HepG2 (cell line): ENCODE results near the gene FAS. TPM values are rescaled to one million over a fixed set of nuclear protein-coding genes. Genes with fewer than 3 reads are reported as not detected.

Experiments used
- ATAC-seq: fragments of 200-7000 bp; cut with Tn5 transposase; 3 replicates; pipeline ENCODE4 v1.9.1; 2020; ENCODE audit warnings: mild to moderate bottlenecking, moderate library complexity
- BruUV-seq: library from RNA; stranded (reverse); fragments of 400-500 nt; replicated peaks from 2 replicates; lab custom pipeline; 2021; lab: Mats Ljungman, UMichigan
- CTCF ChIA-PET: fragments of 300-600 bp; formaldehyde crosslinking; extraction: SDS; loops from one replicate; lab custom pipeline; 2021; ENCODE audit warnings: low total read pairs, inconsistent platforms, low intra/inter-chr PET ratio; lab: Yijun Ruan, JAX
- POLR2A ChIA-PET: fragments of 350-600 bp; sonication (Branson Sonifier 250); formaldehyde crosslinking; loops from one replicate; lab custom pipeline; 2020; ENCODE audit warnings: antibody characterized with exemption, inconsistent platforms; lab: Yijun Ruan, JAX
- DNase-seq: peaks from one replicate; pipeline ENCODE4 v3.0.0-alpha.2; 2015; ENCODE audit warnings: low spot score
- FAIRE-seq: peaks from 3 replicates; lab custom pipeline; 2011; peaks lifted over from hg19 to GRCh38; lab: Jason Lieb, UNC
- H2AFZ ChIP-seq: one replicate; pipeline ENCODE4 v1.6.1; 2011; ENCODE audit warnings: low read length, inconsistent platforms
- H3K27ac ChIP-seq: fragments of 300-600 bp; 3 replicates; pipeline ENCODE4 v1.8.0; 2011; ENCODE audit warnings: mixed run types, mild to moderate bottlenecking, mixed read lengths, low read length, inconsistent platforms; ENCODE audit not compliant: insufficient read depth; ENCODE audit errors: extremely low read length
- H3K27me3 ChIP-seq, 2 experiments: fragments of 200-600 bp in 1 of 2; 2 replicates in 1 of 2; 3 replicates in 1 of 2; pipeline versions ENCODE4 v1.6.0 to v1.8.0; 2011; ENCODE audit warnings: low read length in 2 of 2, mild to moderate bottlenecking in 2 of 2, moderate library complexity in 2 of 2, inconsistent platforms in 1 of 2; ENCODE audit not compliant: insufficient read depth in 2 of 2, control insufficient read depth in 1 of 2
- H3K36me3 ChIP-seq, 2 experiments: fragments of 200-600 bp in 1 of 2; replicated peaks in 1 of 2; 2 replicates in 1 of 2; 3 replicates in 1 of 2; pipeline versions ENCODE4 v1.5.1 to v1.8.0; 2011; ENCODE audit warnings: low read length in 2 of 2, inconsistent platforms in 1 of 2; ENCODE audit not compliant: insufficient read depth in 2 of 2, control insufficient read depth in 1 of 2
- H3K4me1 ChIP-seq: 2 replicates; pipeline ENCODE4 v1.5.1; 2012; ENCODE audit warnings: low read length, inconsistent platforms; ENCODE audit not compliant: insufficient read depth
- H3K4me2 ChIP-seq: 2 replicates; pipeline ENCODE4 v1.6.0; 2011; ENCODE audit warnings: low read depth, low read length, inconsistent platforms
- H3K4me3 ChIP-seq, 3 experiments: fragments of 200-600 bp in 1 of 3; sonication (generic), shearing (Covaris generic) in 1 of 3; replicated peaks in 1 of 3; 2 replicates each; pipeline ENCODE4 v1.5.1; 2011 to 2016; ENCODE audit warnings: low read length in 3 of 3, inconsistent platforms in 2 of 3, low read depth in 2 of 3, mild to moderate bottlenecking in 2 of 3, control low read depth in 1 of 3, mixed read lengths in 1 of 3; ENCODE audit not compliant: insufficient read depth in 1 of 3
- H3K79me2 ChIP-seq: one replicate; pipeline ENCODE4 v1.6.1; 2011; ENCODE audit warnings: low read length, inconsistent platforms; ENCODE audit not compliant: insufficient read depth
- H3K9ac ChIP-seq: 2 replicates; pipeline ENCODE4 v1.6.0; 2011; ENCODE audit warnings: mild to moderate bottlenecking, low read depth, low read length, inconsistent platforms; ENCODE audit not compliant: insufficient read depth
- H3K9me3 ChIP-seq: 2 replicates; pipeline ENCODE4 v1.5.1; 2012; ENCODE audit warnings: mild to moderate bottlenecking, low read length
- H4K20me1 ChIP-seq: 2 replicates; pipeline ENCODE4 v1.6.0; 2011; ENCODE audit warnings: inconsistent platforms, mild to moderate bottlenecking, low read length, moderate library complexity; ENCODE audit not compliant: insufficient read depth
- CEBPB ChIP-seq: IDR thresholded peaks from 2 replicates; pipeline ENCODE4 v1.6.1; 2011; ENCODE audit warnings: low read depth, low read length, improper control_type of control experiment, borderline replicate concordance
- ZBTB7A ChIP-seq: sonication (generic); formaldehyde crosslinking; IDR thresholded peaks from 2 replicates; pipeline ENCODE4 v1.8.0; 2022; ENCODE audit warnings: mild to moderate bottlenecking, missing genetic modification reagents
- ZNF83 ChIP-seq: sonication (generic); formaldehyde crosslinking; IDR thresholded peaks from 2 replicates; pipeline ENCODE4 v1.4.0; 2020; ENCODE audit warnings: missing genetic modification reagents, mild to moderate bottlenecking, borderline replicate concordance
- WGBS: methylation state at CpG from one replicate; pipeline ENCODE4 v1.1.6; 2017; ENCODE audit warnings: low lambda C conversion rate; 5-methylcytosine and 5-hydroxymethylcytosine counted together
- in situ Hi-C: cut with HindIII; loops from 2 replicates; pipeline ENCODE4 v1.10.0; 2017; ENCODE audit warnings: low pct_unique_long_range_greater_than_20kb; ENCODE audit not compliant: extremely low pct_ligation_motif_present
- intact Hi-C: fragments of 100-400 bp; cut with micrococcal nuclease; formaldehyde crosslinking; loops from one replicate; pipeline ENCODE4 v1.10.0; 2022; ENCODE audit not compliant: unreplicated experiment
- polyA plus RNA-seq, 8 experiments: library from polyadenylated mRNA; depleted of rRNA in 3 of 8; stranded (reverse) in 7 of 8; unstranded in 1 of 8; fragments of >200 nt; fragmentation: Illumina TruSeq in 4 of 8; extraction: Trizol in 4 of 8; gene quantifications; 2 replicates each; pipeline versions ENCODE4 v1.2.1 to v1.2.3, GENCODE V29; 2011 to 2016; ENCODE audit warnings: low read depth in 4 of 8, missing spikeins in 1 of 8, mixed read lengths in 1 of 8; ENCODE audit not compliant: insufficient read depth in 1 of 8
- total RNA-seq, 5 experiments: library from RNA; depleted of rRNA; stranded (reverse); fragments of >200 nt; fragmentation: Illumina TruSeq; extraction: Trizol; gene quantifications; 2 replicates each; pipeline ENCODE4 v1.2.3, GENCODE V29; 2016; ENCODE audit warnings: low read depth in 1 of 5

The FAS gene
- total and polyA plus RNA-seq, 2 of the 13 experiments (the other 11 are each of a cell fraction or from before 2014, with no cell fraction given): 5.9 to 17.9 TPM

DNA sequence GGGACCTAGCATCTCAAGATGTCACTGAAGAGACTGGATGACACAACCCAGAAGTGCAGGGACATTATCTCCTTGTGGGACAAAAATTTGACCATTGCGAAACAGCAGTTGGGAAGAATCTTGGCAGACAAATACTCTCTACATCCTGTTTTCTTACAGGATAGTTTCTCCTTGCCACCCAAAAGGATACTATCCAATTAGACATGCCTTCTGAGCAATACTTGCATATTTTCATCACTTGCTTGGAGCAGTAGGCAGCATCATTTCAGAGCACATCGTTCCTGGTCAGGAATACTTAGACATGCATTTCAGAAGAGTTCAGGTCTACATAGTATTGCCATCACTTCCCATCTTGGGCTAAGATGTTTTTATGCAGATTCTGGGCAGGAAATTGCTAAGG is 56.8 kb downstream of the FAS start:
- Histone ChIP-seq H3K36me3 (no peaks in the 10 kb centered on the region), H3K4me3 (no peak overlapping the region), H2AFZ (no peak overlapping the region), H3K4me2 (no peak overlapping the region), H3K9me3 (no peaks in the 10 kb centered on the region), H3K27me3 (no peaks in the 10 kb centered on the region), H3K79me2 (no peaks in the 10 kb centered on the region), H3K4me1 (no peaks in the 10 kb centered on the region), H4K20me1 (no peaks in the 10 kb centered on the region), H3K27ac (no peak overlapping the region), H3K9ac (no peak overlapping the region)
- BruUV-seq: no TSS peak
- in situ Hi-C loops (no loop called here), intact Hi-C loops (no loop called here)
- ATAC-seq: no peak
- WGBS: 59% methylated on average over 2 of the region's 2 CpGs
- no peak for FAIRE-seq
- no peak for DNase-seq
- ChIA-PET CTCF (no interaction called here), POLR2A (no interaction called here)
- TF ChIP-seq ZBTB7A (CRISPR knock-in tag) (no peak), CEBPB (peak; percentile 35; the same call in 1 of the 2 replicates)

GRCh38 chr10:89051593-89051992 is 61.0 kb downstream of the FAS start:
- H3K27ac ChIP-seq: no peak overlapping the region
- no peak overlapping the region for H3K4me2 ChIP-seq
- H3K4me3 ChIP-seq: no peak overlapping the region
- no peaks in the 10 kb centered on the region for H4K20me1 ChIP-seq
- no peak for ATAC-seq
- no peaks in the 10 kb centered on the region for H3K4me1 ChIP-seq
- CTCF ChIA-PET: no interaction called here
- H3K9me3 ChIP-seq: no peaks in the 10 kb centered on the region
- H2AFZ ChIP-seq: no peak overlapping the region
- DNase-seq: no peak
- H3K79me2 ChIP-seq: no peaks in the 10 kb centered on the region
- H3K9ac ChIP-seq: no peak overlapping the region
- H3K27me3 ChIP-seq: no peaks in the 10 kb centered on the region
- H3K36me3 ChIP-seq: no peaks in the 10 kb centered on the region
- POLR2A ChIA-PET: no interaction called here
- TF ChIP-seq ZNF83 (CRISPR knock-in tag): no peak
- FAIRE-seq: no peak
- intact Hi-C loops: no loop called here
- no TSS peak for BruUV-seq
- in situ Hi-C loops: no loop called here
